Neural cell (in vitro differentiated cells): ENCODE results near the gene TMEM63B.

Experiments
- EZH2 ChIP-seq: fragments of 200-600, 300-800 bp; shearing (Covaris generic), sonication (generic); IDR thresholded peaks from 2 replicates; pipeline ENCODE4 v1.6.1; 2014; ENCODE audit warnings: antibody characterized with exemption, low read length, borderline replicate concordance, mild to moderate bottlenecking; ENCODE audit not compliant: insufficient read depth, poor library complexity, severe bottlenecking
- POLR2AphosphoS5 ChIP-seq: IDR thresholded peaks from 2 replicates; pipeline ENCODE4 v1.6.1; 2012
- SMC3 ChIP-seq: fragments of 450-650 bp; conservative IDR thresholded peaks from 2 replicates; pipeline ENCODE4 v1.6.1; 2014; ENCODE audit warnings: antibody characterized with exemption, mild to moderate bottlenecking, moderate library complexity; ENCODE audit not compliant: poor library complexity
- TAF1 ChIP-seq: IDR thresholded peaks from 2 replicates; pipeline ENCODE4 v1.6.1; 2012; ENCODE audit warnings: low read depth
- TF ChIP-seq, protein P1 (sequence below): fragments of 450-650 bp; IDR thresholded peaks from 2 replicates; pipeline ENCODE4 v1.5.1; 2014; ENCODE audit warnings: antibody characterized with exemption, mild to moderate bottlenecking, moderate library complexity; ENCODE audit not compliant: poor library complexity, severe bottlenecking
- TF ChIP-seq, protein P2 (sequence below): IDR thresholded peaks from 2 replicates; pipeline ENCODE4 v1.6.1; 2012; ENCODE audit warnings: borderline replicate concordance

DNA sequence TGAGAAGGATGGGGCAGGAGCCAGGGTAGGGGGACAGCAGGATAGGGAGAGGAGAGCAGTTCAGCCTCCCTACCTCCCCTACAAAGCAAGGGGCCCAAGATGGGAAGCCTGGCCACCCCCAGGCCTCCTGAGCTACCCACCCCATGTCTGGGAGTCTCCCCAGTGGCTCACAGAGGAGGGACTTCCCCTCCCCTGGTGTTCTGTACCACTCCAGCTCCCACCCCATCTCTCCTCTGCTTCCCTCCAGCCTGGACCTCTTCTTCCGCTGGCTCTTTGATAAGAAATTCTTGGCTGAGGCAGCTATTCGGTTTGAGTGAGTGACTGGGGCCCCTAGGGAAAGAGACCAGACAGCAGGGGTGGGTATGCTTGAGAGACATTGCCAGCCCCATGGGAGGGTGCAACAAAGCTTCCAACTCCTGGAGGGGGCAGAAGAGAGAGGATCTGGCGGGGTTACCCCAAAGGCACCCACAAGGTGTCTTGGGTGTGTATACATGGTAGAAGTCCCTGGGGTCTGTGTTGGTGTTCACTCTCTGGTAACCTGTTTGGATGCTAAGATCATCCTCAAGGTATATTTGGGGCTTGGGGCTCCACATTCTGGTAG, 23.1 kb downstream of the TMEM63B start:
- TF ChIP-seq, protein P1, sequence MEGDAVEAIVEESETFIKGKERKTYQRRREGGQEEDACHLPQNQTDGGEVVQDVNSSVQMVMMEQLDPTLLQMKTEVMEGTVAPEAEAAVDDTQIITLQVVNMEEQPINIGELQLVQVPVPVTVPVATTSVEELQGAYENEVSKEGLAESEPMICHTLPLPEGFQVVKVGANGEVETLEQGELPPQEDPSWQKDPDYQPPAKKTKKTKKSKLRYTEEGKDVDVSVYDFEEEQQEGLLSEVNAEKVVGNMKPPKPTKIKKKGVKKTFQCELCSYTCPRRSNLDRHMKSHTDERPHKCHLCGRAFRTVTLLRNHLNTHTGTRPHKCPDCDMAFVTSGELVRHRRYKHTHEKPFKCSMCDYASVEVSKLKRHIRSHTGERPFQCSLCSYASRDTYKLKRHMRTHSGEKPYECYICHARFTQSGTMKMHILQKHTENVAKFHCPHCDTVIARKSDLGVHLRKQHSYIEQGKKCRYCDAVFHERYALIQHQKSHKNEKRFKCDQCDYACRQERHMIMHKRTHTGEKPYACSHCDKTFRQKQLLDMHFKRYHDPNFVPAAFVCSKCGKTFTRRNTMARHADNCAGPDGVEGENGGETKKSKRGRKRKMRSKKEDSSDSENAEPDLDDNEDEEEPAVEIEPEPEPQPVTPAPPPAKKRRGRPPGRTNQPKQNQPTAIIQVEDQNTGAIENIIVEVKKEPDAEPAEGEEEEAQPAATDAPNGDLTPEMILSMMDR = no peak
- TF ChIP-seq EZH2 (no peak), SMC3 (no peak), TAF1 (no peak), POLR2AphosphoS5 (no peak)
- TF ChIP-seq, protein P2, sequence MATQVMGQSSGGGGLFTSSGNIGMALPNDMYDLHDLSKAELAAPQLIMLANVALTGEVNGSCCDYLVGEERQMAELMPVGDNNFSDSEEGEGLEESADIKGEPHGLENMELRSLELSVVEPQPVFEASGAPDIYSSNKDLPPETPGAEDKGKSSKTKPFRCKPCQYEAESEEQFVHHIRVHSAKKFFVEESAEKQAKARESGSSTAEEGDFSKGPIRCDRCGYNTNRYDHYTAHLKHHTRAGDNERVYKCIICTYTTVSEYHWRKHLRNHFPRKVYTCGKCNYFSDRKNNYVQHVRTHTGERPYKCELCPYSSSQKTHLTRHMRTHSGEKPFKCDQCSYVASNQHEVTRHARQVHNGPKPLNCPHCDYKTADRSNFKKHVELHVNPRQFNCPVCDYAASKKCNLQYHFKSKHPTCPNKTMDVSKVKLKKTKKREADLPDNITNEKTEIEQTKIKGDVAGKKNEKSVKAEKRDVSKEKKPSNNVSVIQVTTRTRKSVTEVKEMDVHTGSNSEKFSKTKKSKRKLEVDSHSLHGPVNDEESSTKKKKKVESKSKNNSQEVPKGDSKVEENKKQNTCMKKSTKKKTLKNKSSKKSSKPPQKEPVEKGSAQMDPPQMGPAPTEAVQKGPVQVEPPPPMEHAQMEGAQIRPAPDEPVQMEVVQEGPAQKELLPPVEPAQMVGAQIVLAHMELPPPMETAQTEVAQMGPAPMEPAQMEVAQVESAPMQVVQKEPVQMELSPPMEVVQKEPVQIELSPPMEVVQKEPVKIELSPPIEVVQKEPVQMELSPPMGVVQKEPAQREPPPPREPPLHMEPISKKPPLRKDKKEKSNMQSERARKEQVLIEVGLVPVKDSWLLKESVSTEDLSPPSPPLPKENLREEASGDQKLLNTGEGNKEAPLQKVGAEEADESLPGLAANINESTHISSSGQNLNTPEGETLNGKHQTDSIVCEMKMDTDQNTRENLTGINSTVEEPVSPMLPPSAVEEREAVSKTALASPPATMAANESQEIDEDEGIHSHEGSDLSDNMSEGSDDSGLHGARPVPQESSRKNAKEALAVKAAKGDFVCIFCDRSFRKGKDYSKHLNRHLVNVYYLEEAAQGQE = no peak
